OCI-LY1 (cell line): Measurements from ENCODE around the gene MDM1.

Source experiments
- H2AFZ ChIP-seq: fragments of 200-600 bp; sonication (generic), shearing (Covaris generic); 2 replicates; pipeline ENCODE4 v1.6.0; 2014; ENCODE audit warnings: antibody characterized with exemption, mild to moderate bottlenecking, low read length
- H3F3A ChIP-seq: fragments of 200-600 bp; sonication (generic), shearing (Covaris generic); 2 replicates; pipeline ENCODE4 v1.6.0; 2014; ENCODE audit warnings: mild to moderate bottlenecking, antibody characterized with exemption, low read length, moderate library complexity; ENCODE audit not compliant: insufficient read depth
- H3K27ac ChIP-seq: fragments of 200-600 bp; sonication (generic); 2 replicates; pipeline ENCODE4 v1.5.1; 2014; ENCODE audit warnings: low read length, mixed run types, mild to moderate bottlenecking, low read depth; ENCODE audit not compliant: poor library complexity, severe bottlenecking
- H3K27me3 ChIP-seq: fragments of 200-600 bp; sonication (generic); 2 replicates; pipeline ENCODE4 v1.6.0; 2014; ENCODE audit warnings: antibody characterized with exemption, mild to moderate bottlenecking, low read length, moderate library complexity; ENCODE audit not compliant: insufficient read depth
- H3K36me3 ChIP-seq: fragments of 200-600 bp; sonication (generic); 2 replicates; pipeline ENCODE4 v1.6.1; 2014; ENCODE audit warnings: mild to moderate bottlenecking, antibody characterized with exemption, low read length, moderate library complexity, mixed read lengths; ENCODE audit not compliant: insufficient read depth
- H3K4me1 ChIP-seq: fragments of 200-600 bp; sonication (generic); 2 replicates; pipeline ENCODE4 v1.5.1; 2014; ENCODE audit warnings: mild to moderate bottlenecking, low read length, moderate library complexity; ENCODE audit not compliant: insufficient read depth, severe bottlenecking
- H3K4me2 ChIP-seq: fragments of 200-600 bp; sonication (generic), shearing (Covaris generic); 2 replicates; pipeline ENCODE4 v1.6.1; 2014; ENCODE audit warnings: low read length
- H3K4me3 ChIP-seq: fragments of 200-600 bp; sonication (generic); 2 replicates; pipeline ENCODE4 v1.5.1; 2014; ENCODE audit warnings: low read length, low read depth, mild to moderate bottlenecking, mixed read lengths; ENCODE audit not compliant: poor library complexity, severe bottlenecking
- H3K79me2 ChIP-seq: fragments of 200-600 bp; shearing (Covaris generic); 2 replicates; pipeline ENCODE4 v1.6.1; 2016; ENCODE audit warnings: mixed run types, low read length, mixed read lengths; ENCODE audit not compliant: insufficient read depth
- H3K9ac ChIP-seq: fragments of 200-600 bp; sonication (generic), shearing (Covaris generic); 2 replicates; pipeline ENCODE4 v1.6.1; 2014; ENCODE audit warnings: mild to moderate bottlenecking, low read length, mixed read lengths
- H3K9me2 ChIP-seq: fragments of 200-600 bp; sonication (generic), shearing (Covaris generic); 2 replicates; pipeline ENCODE4 v1.6.1; 2014; ENCODE audit warnings: low read depth, mild to moderate bottlenecking, low read length, mixed read lengths
- H3K9me3 ChIP-seq: fragments of 200-600 bp; shearing (Covaris generic); 2 replicates; pipeline ENCODE4 v1.6.1; 2014; ENCODE audit warnings: low read length, mixed read lengths
- H4K20me1 ChIP-seq: fragments of 200-600 bp; sonication (generic), shearing (Covaris generic); 2 replicates; pipeline ENCODE4 v1.6.0; 2016; ENCODE audit warnings: mild to moderate bottlenecking, low read length; ENCODE audit not compliant: insufficient read depth
- EZH2 ChIP-seq: fragments of 200-600 bp; sonication (generic), shearing (Covaris generic); IDR thresholded peaks from 2 replicates; pipeline ENCODE4 v1.8.0; 2017; ENCODE audit warnings: borderline replicate concordance, mixed run types, mild to moderate bottlenecking, antibody characterized with exemption, low read length, moderate library complexity, mixed read lengths
- TF ChIP-seq, protein P1 (sequence below): fragments of 200-600 bp; sonication (generic), shearing (Covaris generic); IDR thresholded peaks from 2 replicates; pipeline ENCODE4 v1.5.1; 2017; ENCODE audit warnings: mild to moderate bottlenecking, antibody characterized with exemption, low read length, moderate library complexity, mixed read lengths

MDM1 gene

DNA sequence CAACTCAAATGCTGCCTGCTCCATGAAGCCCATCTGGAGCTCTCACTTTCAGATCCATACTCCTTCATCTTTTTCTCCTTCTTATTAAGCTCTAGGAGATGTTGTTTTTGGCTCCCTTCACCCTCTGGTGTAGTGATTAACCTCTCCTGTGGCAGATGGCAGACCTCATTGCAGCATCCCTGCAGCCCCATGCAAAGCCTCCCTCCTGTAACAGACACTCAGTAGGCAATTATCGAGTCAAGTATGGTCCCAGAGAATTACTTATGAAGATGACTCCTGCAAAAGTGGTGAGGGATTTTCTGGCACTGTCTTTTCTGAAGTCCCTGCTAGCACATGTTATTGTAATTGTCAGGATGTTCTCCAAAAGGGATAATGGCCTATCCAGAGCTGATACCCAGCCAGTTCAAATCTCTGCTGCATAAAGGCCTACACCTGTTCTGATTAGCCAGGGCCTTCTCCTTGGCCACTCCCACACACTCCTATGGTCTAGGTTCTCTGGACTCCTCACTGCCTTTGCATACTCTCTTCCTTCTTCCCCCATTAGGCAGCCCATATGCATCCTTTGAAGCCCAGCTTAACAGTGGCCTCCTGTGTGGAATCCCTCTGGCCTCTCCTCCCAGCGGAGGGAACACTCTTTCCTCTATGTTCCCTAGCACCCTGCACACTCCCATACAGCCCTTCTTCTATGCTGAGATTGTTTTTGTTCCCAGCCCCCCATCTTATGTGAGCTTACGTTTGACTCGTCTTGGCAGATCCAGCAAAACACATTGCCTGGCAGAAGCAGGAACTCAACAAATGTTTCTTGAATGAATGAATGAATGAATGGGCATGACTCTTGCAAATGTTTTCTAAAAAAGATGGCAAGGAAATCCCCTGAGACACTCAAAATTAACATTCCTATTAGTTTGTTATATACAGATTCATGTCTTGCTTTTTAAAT is 43.9 kb upstream of the MDM1 start:
- H3K27me3 ChIP-seq, result no peaks in the 10 kb centered on the region
- no peaks in the 10 kb centered on the region for H3K9me2 ChIP-seq
- no peak overlapping the region for H3K4me3 ChIP-seq
- no peak overlapping the region for H3K9ac ChIP-seq
- no peaks in the 10 kb centered on the region for H3K9me3 ChIP-seq
- no peak overlapping the region for H2AFZ ChIP-seq
- H3K27ac ChIP-seq, result no peak overlapping the region
- no peaks in the 10 kb centered on the region for H3K36me3 ChIP-seq
- TF ChIP-seq, protein P1, sequence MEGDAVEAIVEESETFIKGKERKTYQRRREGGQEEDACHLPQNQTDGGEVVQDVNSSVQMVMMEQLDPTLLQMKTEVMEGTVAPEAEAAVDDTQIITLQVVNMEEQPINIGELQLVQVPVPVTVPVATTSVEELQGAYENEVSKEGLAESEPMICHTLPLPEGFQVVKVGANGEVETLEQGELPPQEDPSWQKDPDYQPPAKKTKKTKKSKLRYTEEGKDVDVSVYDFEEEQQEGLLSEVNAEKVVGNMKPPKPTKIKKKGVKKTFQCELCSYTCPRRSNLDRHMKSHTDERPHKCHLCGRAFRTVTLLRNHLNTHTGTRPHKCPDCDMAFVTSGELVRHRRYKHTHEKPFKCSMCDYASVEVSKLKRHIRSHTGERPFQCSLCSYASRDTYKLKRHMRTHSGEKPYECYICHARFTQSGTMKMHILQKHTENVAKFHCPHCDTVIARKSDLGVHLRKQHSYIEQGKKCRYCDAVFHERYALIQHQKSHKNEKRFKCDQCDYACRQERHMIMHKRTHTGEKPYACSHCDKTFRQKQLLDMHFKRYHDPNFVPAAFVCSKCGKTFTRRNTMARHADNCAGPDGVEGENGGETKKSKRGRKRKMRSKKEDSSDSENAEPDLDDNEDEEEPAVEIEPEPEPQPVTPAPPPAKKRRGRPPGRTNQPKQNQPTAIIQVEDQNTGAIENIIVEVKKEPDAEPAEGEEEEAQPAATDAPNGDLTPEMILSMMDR, result no peak
- no peak for TF ChIP-seq EZH2
- H3K4me1 ChIP-seq, result no peaks in the 10 kb centered on the region
- no peaks in the 10 kb centered on the region for H3K79me2 ChIP-seq
- no peaks in the 10 kb centered on the region for H3F3A ChIP-seq
- no peaks in the 10 kb centered on the region for H4K20me1 ChIP-seq
- no peak overlapping the region for H3K4me2 ChIP-seq

GRCh38 chr12:68374307-68374982 is 42.3 kb upstream of the MDM1 start:
- no peak overlapping the region for H3K9ac ChIP-seq
- no peaks in the 10 kb centered on the region for H3K4me1 ChIP-seq
- H3K27ac ChIP-seq, result no peak overlapping the region
- H3K9me3 ChIP-seq, result no peaks in the 10 kb centered on the region
- no peaks in the 10 kb centered on the region for H4K20me1 ChIP-seq
- no peak overlapping the region for H3K4me3 ChIP-seq
- H3K9me2 ChIP-seq, result no peaks in the 10 kb centered on the region
- no peak overlapping the region for H2AFZ ChIP-seq
- no peak for TF ChIP-seq EZH2
- TF ChIP-seq, protein P1, result no peak
- H3F3A ChIP-seq, result no peaks in the 10 kb centered on the region
- no peaks in the 10 kb centered on the region for H3K27me3 ChIP-seq
- no peaks in the 10 kb centered on the region for H3K79me2 ChIP-seq
- H3K4me2 ChIP-seq, result no peak overlapping the region
- no peaks in the 10 kb centered on the region for H3K36me3 ChIP-seq

- no peaks in the 10 kb centered on the region for H4K20me1 ChIP-seq
- no peak overlapping the region for H3K4me3 ChIP-seq
- no peak overlapping the region for H2AFZ ChIP-seq
- no peak overlapping the region for H3K27ac ChIP-seq
- no peaks in the 10 kb centered on the region for H3K27me3 ChIP-seq
- H3K9me2 ChIP-seq, result no peaks in the 10 kb centered on the region
- H3K9ac ChIP-seq, result no peak overlapping the region
- no peaks in the 10 kb centered on the region for H3K9me3 ChIP-seq
- no peaks in the 10 kb centered on the region for H3K36me3 ChIP-seq
- no peak overlapping the region for H3K4me2 ChIP-seq
- no peaks in the 10 kb centered on the region for H3F3A ChIP-seq
- no peaks in the 10 kb centered on the region for H3K79me2 ChIP-seq
- no peak for TF ChIP-seq EZH2
- TF ChIP-seq, protein P1, result no peak
- no peaks in the 10 kb centered on the region for H3K4me1 ChIP-seq
Observed at GRCh38 chr12:68370667-68371066, 38.5 kb upstream of the MDM1 start.
